ENCODE data around the gene AGGF1. TPM values are rescaled to one million over a fixed set of nuclear protein-coding genes. Genes with fewer than 3 reads are reported as not detected.

Gene AGGF1
- polyA plus RNA-seq (2012; ENCODE audit: insufficient read depth, insufficient read length, low read depth): 29.7 TPM

GRCh38 chr5:77030097-77031071 is at the start of gene AGGF1:
TSS of gene AGGF1 (plus strand) at chr5:77030404. CDS start at chr5:77030767, 363 bp downstream.
- peak within 1 kb of the TSS; percentile 83 for H3K4me3 ChIP-seq (ENCODE audit: low read depth, low read length)
- TF ChIP-seq CTCF (IDR thresholded peaks at IDR 0.05; ENCODE audit: low read depth, low read length): no peak
- H3K9me3 ChIP-seq: no peaks in the 10 kb centered on the region; the same call in none of the 2 replicates
- H3K27me3 ChIP-seq: no peaks in the 10 kb centered on the region; the same call in 1 of the 2 replicates
- DNase-seq: peak; percentile 92
- no peaks in the 10 kb centered on the region; the same call in 1 of the 2 replicates for H3K36me3 ChIP-seq
- 0 out of 2 replicates have a peak, but pooled peaks cover 3% of the 10 kb centered on the region for H3K4me1 ChIP-seq

GRCh38 chr5:76980518-76981144 is 49.6 kb upstream of the AGGF1 start:
- no peak for DNase-seq
- no peak for TF ChIP-seq CTCF (IDR thresholded peaks at IDR 0.05; ENCODE audit: low read depth, low read length)
- Histone ChIP-seq H3K27me3 (peaks cover 3% of the 10 kb centered on the region; the same call in 1 of the 2 replicates), H3K36me3 (no peaks in the 10 kb centered on the region), H3K4me1 (no peaks in the 10 kb centered on the region), H3K9me3 (no peaks in the 10 kb centered on the region), H3K4me3 (ENCODE audit: low read depth, low read length) (no peak overlapping the region)

GRCh38 chr5:76982450-76982849 is 47.8 kb upstream of the AGGF1 start:
- Histone ChIP-seq H3K9me3 (no peaks in the 10 kb centered on the region), H3K4me3 (ENCODE audit: low read depth, low read length) (no peak overlapping the region), H3K27me3 (no peaks in the 10 kb centered on the region; the same call in 1 of the 2 replicates), H3K4me1 (no peaks in the 10 kb centered on the region), H3K36me3 (no peaks in the 10 kb centered on the region)
- no peak for DNase-seq
- TF ChIP-seq CTCF (IDR thresholded peaks at IDR 0.05; ENCODE audit: low read depth, low read length): no peak

GRCh38 chr5:76983468-76983867 is 46.7 kb upstream of the AGGF1 start:
- Histone ChIP-seq H3K9me3 (no peaks in the 10 kb centered on the region), H3K4me3 (ENCODE audit: low read depth, low read length) (no peak overlapping the region), H3K4me1 (no peaks in the 10 kb centered on the region), H3K36me3 (no peaks in the 10 kb centered on the region), H3K27me3 (no peaks in the 10 kb centered on the region; the same call in 1 of the 2 replicates)
- no peak for DNase-seq
- TF ChIP-seq CTCF (IDR thresholded peaks at IDR 0.05; ENCODE audit: low read depth, low read length): no peak

GRCh38 chr5:76986825-76987526 is 43.2 kb upstream of the AGGF1 start:
- no peak for TF ChIP-seq CTCF (IDR thresholded peaks at IDR 0.05; ENCODE audit: low read depth, low read length)
- DNase-seq: no peak
- no peaks in the 10 kb centered on the region for H3K4me1 ChIP-seq

More at GRCh38 chr5:76986825-76987526, 43.2 kb upstream of the AGGF1 start:
- Histone ChIP-seq H3K36me3 (no peaks in the 10 kb centered on the region), H3K27me3 (peaks cover 11% of the 10 kb centered on the region), H3K9me3 (no peaks in the 10 kb centered on the region), H3K4me3 (ENCODE audit: low read depth, low read length) (no peak overlapping the region)
